ENCODE results near the gene PARVA.

PARVA gene

DNA sequence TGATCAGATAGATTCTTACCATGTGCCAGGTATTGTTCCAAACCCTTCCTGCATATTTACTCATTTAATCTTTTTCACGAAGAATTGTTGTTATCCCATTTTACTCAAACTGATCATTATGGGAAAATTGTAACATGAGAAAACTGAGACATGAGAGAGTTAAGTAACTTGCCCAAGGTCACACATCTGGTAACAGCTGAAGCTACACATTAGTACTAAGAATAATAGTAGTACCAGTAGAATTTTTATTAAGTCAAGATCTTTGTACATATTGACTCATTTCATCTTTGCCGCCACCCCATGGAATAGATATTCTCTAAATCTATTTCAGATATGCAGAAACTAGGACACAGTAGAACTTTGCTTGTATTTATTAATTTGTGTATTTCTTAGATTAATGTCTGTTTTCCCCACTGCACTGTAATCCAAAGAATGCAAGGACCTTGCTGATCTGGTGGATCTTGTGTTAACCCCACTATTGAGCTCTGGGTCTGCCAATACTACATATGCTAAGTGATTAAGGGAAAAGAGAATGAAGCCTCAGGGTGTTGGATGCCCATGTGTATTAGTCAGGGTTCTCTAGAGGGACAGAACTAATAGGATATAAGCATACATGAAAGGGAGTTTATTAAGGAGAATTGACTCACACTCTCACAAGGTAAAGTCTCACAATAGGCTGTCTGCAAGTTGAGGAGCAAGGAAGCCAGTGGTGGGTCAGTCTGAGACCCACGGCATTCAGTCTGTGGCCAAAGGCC is 72.8 kb downstream of the PARVA start:
- intact Hi-C loops (cut with DNase I) = no loop called here

DNA sequence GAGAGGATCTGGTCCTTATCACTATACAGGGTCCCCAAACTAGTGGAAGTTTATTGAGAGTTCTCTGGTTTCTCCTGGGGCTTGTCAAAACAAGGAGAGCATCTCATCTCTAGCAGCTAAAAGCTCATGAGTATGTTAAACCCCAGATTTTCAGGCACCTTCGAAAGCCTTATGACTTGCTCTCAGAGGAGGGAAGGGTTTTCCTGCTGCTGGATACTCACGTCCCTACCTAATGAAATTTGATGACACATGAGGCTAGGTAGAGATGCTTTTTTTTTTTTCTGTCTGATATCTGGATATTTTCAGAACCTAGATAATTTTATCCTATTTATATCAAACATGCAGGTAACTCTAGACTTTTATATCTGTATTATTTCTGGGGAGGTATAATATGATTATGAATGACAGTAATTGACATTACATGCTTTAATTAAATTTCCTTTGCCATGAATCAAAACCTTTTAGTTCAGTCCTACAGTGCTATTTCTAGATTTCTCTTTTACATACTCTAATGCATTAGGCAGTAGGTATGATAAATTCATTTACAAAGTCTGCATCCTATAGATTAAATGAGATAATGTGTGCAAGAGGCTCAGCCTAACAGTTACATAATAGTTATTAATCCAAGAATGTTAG is 73.9 kb downstream of the PARVA start:
- intact Hi-C loops (cut with DNase I) = no loop called here
- no peak for DNase-seq

More for the DNA sequence above, 72.8 kb downstream of the PARVA start:
- DNase-seq = no peak

DNA sequence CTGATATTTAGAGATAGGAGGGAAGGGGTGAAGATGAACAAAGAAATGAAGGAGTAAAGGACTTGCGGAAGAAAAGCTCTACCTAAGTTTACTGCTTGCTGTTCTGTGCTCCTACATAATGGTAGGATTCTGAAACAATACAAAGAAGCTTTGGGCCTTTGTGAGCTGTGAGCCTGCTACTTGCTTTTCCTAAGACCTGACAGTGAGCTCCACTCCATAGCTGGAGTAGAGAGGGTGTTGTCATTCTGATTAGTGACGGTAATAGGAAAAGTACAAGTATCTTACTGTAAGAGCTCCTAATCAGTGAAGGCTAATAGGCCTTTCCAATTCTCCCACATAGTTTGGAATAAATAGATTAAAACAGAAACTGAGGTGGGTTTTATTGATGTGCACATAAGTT is 75.9 kb downstream of the PARVA start:
- no peak for DNase-seq
- intact Hi-C loops (cut with DNase I) = no loop called here

- intact Hi-C loops (cut with DNase I) = no loop called here
- DNase-seq = no peak
Measured at GRCh38 chr11:12454782-12455181, 77.4 kb downstream of the PARVA start.

GRCh38 chr11:12455938-12456337 is 78.6 kb downstream of the PARVA start:
- intact Hi-C loops (cut with DNase I) = no loop called here
- no peak for DNase-seq

- DNase-seq = no peak
- intact Hi-C loops (cut with DNase I) = no loop called here
Measured at GRCh38 chr11:12456651-12457579, 79.5 kb downstream of the PARVA start.

GRCh38 chr11:12458042-12458441 is 80.7 kb downstream of the PARVA start:
- intact Hi-C loops (cut with DNase I) = no loop called here
- no peak for DNase-seq

DNA sequence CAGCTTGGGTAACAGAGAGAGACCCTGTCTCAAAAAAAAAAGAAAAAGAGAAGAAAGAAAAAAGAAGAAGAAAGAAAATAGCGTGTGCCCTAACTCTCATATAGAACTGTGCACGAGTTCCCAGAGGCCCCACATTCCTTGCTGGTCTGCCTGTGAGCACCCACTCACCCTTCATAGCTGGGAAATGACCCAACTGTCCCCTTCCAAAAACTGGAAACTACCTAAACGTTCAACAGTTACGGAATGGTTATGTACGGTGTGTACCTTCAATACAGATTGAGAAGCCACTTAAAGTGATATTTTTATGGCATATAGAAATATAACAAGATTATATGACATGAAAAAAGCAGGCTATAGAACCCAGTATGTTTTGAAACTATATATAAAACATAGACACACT is 82.0 kb downstream of the PARVA start:
- DNase-seq = no peak
- intact Hi-C loops (cut with DNase I) = no loop called here

DNA sequence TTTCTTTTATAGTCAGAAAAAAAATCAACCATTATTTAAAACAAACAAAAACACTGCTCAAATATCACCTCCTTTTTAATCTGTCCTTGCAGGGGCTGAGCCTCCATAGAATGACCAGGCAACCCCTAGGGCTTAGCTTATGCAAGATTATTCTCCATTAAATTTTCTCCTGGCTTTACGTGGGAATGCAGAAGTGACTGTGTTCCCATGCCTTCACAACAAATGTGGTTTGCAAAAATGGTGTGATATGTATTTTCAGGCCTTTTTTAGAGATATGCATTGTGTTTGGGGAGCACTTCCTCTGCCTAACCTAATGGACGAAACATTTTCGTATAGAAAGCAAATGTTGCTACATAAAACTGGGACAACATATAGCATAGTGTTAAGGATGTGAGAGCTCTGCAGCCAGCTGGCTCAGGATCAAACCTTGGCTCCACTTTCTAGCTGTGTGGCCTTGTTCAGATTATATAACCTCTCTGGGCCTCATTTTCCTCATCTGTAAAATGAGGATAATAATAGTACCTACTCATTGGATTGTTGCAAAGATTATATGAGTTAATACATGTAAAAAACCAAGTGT is 82.6 kb downstream of the PARVA start:
- DNase-seq = no peak
- intact Hi-C loops (cut with DNase I) = no loop called here

DNA sequence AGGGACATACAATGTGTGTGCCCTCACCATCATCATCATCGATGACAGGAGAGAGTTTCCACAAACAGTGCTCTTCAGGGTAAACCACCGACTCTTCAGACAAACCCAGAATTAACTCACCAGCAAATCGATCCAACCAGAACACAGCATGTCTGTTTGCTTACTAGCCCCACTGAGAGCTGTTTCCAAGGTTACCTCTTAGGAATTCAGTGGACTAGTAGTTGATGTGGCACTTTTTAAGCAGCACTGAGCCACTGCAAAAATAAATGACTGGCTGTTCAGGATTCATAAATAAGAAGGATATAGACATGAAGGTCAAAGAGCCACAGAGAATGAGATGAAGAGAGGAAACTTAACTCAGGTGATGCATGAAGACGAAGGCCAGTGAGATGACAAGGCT is 83.1 kb downstream of the PARVA start:
- intact Hi-C loops (cut with DNase I) = no loop called here
- no peak for DNase-seq

GRCh38 chr11:12461516-12461915 is 84.1 kb downstream of the PARVA start:
- DNase-seq = no peak
- intact Hi-C loops (cut with DNase I) = no loop called here

GRCh38 chr11:12464303-12464702 is 86.9 kb downstream of the PARVA start:
- intact Hi-C loops (cut with DNase I) = no loop called here
- DNase-seq = no peak

DNA sequence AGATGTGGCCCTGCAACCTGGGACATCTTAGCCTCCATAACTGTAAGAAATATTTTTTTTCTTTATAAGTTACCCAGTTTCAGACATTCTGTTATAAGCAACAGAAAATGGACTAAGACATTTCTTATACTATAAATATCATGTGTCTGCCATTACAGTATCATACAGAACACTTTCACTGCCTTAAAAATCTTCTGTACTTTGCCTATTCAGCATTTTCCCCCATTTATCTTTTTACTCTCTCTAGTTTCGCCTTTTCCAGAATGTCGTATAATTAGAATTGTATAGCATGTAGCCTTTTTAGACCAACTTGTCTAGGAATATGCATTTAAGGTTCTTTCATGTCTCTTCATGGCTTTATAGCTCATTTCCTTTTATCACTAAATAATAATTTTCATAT is 88.0 kb downstream of the PARVA start:
- intact Hi-C loops (cut with DNase I) = no loop called here
- DNase-seq = no peak

- DNase-seq = no peak
- intact Hi-C loops (cut with DNase I) = no loop called here
Measured at GRCh38 chr11:12467610-12468009, 90.2 kb downstream of the PARVA start.

DNA sequence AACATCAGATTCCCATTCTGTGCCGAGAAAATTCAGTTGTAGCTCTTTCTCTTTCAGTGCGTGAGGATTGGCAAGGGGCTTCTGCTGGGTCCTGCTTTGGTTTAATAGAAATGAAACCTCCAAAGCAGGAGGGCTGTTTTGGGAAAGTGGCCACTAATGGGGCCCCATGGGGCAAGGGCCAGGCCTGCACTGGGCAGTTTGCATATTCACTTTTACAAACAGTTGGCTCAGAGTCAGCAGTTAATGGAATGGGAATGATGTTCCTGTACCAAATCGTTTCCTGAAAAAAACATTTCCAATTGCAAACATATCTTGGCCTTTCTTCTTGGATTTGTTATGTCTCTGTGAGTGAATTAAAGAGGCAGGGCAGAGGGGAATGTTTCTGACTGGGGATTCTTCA is 92.1 kb downstream of the PARVA start:
- intact Hi-C loops (cut with DNase I) = no loop called here
- no peak for DNase-seq

- intact Hi-C loops (cut with DNase I) = no loop called here
- no peak for DNase-seq
Measured at GRCh38 chr11:12470236-12470635, 92.9 kb downstream of the PARVA start.

DNA sequence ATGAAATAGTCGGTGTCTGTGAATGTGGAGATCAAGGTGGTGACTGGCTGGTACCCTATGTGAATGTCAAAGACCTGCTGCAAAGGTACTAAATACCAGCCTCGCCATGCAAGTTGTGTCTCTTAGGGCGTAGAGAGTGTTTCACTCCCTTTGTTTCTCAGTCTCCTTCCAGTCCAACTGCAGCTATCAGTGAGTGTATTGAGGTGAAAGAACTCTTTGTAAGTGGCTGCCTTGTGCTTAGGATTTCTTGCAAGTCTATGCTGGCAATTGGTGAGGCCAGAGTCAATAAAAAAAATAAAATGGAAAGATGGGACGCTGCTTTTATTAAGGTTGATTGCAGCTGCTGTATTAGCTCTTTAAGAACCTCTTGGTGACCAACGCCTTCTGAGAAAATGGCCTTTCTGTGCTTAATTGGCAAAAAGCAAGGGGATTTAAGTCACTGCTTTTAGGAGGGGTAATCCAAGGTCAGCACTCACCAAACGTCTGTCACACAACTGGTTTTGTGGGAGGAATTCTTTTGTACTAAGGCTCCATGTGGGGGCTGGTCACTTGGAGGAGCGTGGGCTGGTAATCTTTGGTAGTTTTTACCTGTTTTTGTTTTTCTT is 95.1 kb downstream of the PARVA start:
- intact Hi-C loops (cut with DNase I) = no loop called here
- DNase-seq = no peak

GRCh38 chr11:12473381-12473780 is 96.0 kb downstream of the PARVA start:
- DNase-seq = no peak
- intact Hi-C loops (cut with DNase I) = no loop called here

DNA sequence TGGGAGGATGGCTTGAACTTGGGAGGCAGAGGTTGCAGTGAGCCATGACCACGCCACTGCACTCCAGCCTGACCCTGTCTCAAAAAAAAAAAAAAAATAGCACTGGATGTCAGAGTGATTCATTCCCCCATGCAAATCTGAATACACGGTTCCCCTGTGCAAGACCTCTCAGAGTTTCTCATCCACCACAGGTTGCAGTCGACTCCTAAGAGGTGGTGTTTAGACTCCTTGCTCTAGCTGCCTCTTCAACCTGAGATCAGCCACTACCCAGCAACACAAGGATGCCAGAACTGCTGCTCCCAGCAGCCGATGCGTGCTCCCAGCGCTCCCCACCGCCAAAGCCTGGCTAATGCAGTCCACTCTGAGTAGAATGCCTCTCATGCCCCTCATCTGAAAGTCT is 97.5 kb downstream of the PARVA start:
- intact Hi-C loops (cut with DNase I) = no loop called here
- DNase-seq = peak in 4 of 42 donors; percentile 1 to 18 (median 11)
